GM19193 (cell line): ENCODE data around the gene PRRX2.

Source experiments
- POLR2A ChIP-seq: IDR thresholded peaks from 4 replicates; pipeline ENCODE4 v1.6.1; 2011; ENCODE audit not compliant: insufficient read depth, insufficient read length; ENCODE audit errors: extremely low read depth

Gene PRRX2

GRCh38 chr9:129737479-129738274 lies 72.2 kb downstream of the PRRX2 start:
- TF ChIP-seq POLR2A = peak; percentile 39

- no peak for TF ChIP-seq POLR2A
Observed at GRCh38 chr9:129739432-129739831, 74.0 kb downstream of the PRRX2 start.

- no peak for TF ChIP-seq POLR2A
Observed at GRCh38 chr9:129740174-129740573, 74.7 kb downstream of the PRRX2 start.

DNA sequence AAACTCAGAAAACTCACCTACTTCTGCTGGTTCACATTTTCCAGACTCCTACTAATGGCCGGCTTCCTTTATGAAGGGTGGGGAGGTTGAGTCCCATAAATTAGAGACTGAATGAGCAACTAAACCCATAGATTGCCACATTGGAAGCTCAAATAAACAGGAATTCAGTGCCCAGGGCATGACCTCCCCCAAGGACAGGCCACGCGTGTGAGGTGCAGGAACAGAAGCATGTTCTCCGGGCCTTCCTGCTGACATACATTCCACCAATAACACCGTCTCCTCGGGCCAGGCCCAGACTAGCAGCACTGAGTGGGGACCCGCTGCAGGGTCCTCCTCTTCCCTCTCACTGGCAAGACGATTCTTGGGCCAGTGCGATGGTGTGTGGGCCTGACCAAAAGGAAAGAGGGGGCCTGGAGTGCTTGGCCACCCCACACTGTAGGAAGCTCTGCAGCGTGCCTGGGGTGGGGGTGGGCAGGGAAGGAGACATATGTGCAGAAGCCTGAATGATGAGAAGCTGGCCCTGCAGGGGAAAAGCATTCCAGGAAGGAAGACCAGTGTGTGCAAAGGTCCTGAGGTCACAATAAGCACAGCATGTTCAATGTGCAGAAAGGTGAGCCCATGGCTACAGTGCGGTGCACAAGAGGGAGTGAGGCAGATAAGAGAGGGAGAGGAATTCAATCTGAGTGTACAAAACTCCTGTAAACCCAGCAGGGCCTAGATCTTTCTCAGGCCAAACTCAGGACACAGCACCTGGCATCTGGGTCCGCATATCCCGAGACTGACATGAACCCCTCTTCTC lies 75.4 kb downstream of the PRRX2 start:
- no peak for TF ChIP-seq POLR2A

GRCh38 chr9:129745200-129745599 lies 79.8 kb downstream of the PRRX2 start:
- TF ChIP-seq POLR2A = no peak

GRCh38 chr9:129746092-129746777 lies 80.8 kb downstream of the PRRX2 start:
- no peak for TF ChIP-seq POLR2A

DNA sequence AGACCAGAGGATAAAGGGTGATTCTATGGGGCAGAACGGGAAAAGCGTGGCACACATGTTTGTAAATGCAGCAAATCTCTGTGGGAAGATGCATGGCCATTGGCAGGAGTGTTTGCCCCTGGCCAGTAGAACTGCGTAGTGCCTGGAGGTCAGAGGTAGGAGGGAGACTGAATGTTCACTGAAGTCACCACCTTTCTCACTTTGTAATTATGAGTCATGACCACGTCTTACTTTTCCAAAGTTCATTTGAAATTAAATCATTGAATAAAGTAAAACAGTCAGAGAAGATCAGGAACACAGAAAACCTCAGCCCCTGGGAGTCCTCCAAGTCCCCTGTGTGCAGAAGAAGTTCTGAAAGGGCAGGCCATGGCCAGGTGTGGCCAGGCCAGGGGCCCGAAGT lies 82.8 kb downstream of the PRRX2 start:
- no peak for TF ChIP-seq POLR2A

- TF ChIP-seq POLR2A = no peak
Observed at GRCh38 chr9:129749575-129749974, 84.1 kb downstream of the PRRX2 start.

DNA sequence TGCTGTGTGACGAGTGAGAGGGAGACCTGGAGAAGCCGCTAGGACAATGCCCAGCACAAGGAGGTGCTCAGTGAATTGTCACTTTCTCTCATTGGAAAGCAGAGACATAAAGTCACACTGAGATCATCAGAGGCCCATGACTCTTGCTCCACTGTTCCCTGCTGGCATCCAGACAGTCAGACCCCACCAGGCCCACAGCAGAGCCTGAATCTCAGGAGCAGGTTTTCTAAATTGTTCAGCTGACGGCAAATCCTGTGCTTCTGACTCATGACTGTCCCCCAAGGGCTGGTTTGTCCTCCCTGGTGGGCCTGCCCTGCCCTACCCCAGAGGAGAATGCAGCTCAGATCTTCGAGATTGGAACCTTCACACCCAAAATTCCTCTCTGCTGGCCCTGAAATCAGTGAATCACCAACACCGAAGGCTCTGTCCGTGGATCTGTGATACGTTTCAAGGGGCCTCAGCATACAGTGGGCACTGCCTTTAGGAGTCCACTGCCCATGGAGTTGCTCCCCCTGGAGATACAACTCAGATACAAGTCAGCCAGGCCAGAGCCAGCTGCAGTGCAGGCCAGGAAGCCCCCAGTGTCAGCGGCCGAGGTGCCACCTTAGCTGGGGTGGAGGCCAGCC lies 84.7 kb downstream of the PRRX2 start:
- TF ChIP-seq POLR2A = no peak

DNA sequence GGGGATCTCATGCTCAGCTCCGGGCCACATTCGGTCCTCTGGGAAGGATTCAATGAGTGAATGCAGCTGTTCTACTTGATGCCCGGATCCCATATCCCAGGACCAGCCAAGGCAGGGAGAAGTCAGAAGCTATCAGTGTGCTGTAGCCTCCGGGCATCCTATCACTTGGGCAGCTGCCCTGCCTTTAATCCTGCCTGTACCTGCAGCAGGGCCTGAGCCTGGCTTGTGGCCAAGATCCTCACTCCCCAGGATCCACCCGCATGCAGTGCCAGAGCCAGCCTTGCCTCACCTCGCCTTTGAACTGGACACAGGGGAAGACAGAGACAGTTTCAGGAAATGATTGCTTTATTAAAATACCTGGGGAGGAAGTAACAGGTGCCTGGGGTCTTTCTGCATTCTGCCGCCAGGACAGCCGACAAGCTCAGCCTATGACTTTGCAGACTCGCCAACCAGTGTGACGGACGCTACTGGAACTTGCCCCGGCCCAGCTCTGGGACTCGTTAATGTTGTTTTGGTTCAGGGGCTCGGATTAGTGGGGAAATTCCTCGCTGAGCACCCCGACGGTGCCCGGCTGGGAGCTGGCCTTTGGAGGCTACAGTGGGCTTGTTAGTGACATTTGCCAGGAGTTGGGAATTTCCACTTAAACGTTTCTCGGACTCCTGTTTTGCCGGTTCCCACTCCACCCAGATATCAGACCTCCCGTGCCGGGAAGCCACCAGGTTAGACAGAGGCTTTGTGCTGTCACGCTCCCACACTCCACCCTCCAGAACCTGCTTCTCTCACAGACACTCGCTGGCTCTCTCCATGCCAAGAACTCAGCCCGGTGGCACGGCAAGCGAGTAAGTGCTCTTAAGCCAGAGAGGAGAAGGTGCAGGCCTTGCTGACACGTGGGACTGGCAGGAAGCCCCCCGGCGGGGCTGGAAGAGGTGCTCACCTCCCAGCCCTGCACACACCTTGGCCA lies 86.7 kb downstream of the PRRX2 start:
- no peak for TF ChIP-seq POLR2A

GRCh38 chr9:129752900-129753729 lies 87.7 kb downstream of the PRRX2 start, which contains the start of gene PTGES:
Gene PTGES (minus strand): TSS chr9:129753042. CDS start chr9:129753012, 30 bp downstream.
- no peak for TF ChIP-seq POLR2A

- no peak for TF ChIP-seq POLR2A
Observed at GRCh38 chr9:129755151-129755550, 89.7 kb downstream of the PRRX2 start.

DNA sequence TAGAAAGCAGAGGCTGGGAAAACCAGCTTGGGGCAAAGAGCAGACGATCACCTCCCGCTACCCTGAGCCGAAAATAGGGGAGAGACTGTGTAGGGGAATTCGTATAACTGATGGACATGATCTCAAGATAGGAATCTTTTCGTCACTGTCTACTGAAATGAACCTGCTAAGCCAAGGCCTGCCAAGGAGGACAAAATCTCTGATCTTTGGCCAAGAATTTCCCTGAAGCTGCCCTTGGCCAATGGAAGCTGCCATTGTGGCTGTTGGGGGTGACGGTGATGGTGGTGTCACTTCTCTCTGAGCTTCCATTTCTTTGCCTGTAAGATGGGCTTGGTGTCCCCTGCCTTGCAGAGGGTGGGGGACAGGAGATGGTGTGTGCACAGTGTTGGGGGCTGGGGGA lies 90.7 kb downstream of the PRRX2 start:
- TF ChIP-seq POLR2A = no peak

DNA sequence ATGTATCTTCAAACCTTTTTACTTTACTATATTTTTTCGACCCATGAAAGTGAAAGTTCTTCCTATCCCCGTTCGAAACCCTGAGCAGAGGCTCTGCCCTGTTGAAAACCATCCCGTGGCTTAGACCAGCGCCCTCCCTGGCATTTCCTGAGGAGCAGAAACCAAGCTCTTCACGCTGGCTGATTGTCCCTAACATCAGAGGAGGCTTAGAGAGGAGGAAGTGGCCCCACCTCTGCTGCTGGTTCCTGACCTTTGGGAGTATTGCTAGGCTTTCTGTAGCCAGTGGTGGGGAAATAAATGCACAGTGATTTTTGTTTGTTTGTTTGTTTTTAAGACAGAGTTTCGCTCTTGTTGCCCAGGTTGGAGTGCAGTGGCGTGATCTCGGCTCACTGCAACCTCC lies 91.6 kb downstream of the PRRX2 start:
- no peak for TF ChIP-seq POLR2A

DNA sequence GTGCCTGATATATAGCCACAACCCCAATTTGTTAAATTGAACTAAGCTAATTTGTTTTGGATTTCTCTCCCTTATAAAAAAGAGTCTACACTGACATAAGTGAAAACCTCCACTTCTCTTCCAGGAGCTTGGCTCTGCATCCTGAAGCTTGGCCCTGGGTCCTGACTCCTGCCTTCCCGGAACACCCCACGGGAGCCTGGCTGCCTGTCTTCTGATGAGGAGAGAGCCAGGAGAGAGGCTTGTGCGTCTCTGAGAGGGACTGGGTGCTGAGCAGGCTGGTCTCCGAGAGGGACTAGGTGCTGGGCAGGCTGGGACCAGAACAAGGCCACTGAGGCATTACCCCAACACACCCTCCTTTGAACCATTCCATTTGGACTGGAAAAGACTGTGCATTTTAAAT lies 93.9 kb downstream of the PRRX2 start:
- no peak for TF ChIP-seq POLR2A
